HEK293 (cell line): Measurements from ENCODE around the gene OR6C3.

Source experiments
- CTCF ChIA-PET: fragments of 350-600 bp; formaldehyde crosslinking; extraction: SDS; loops from one replicate; lab custom pipeline; 2021; ENCODE audit warnings: antibody characterized with exemption; lab: Yijun Ruan, JAX
- POLR2A ChIA-PET: fragments of 300-600 bp; formaldehyde crosslinking; extraction: SDS; loops from one replicate; lab custom pipeline; 2020; ENCODE audit warnings: antibody characterized with exemption, inconsistent platforms; lab: Yijun Ruan, JAX
- H3K27ac ChIP-seq: fragments of 200-500 bp; sonication (Bioruptor generic); 2 replicates; pipeline ENCODE4 v1.5.1; 2014; ENCODE audit warnings: low read depth, low read length, control low read depth, inconsistent platforms; ENCODE audit errors: extremely low read depth
- H3K36me3 ChIP-seq, 2 experiments: fragments of 200-500 bp in 1 of 2; sonication (Bioruptor generic) in 1 of 2; 1 replicate in 1 of 2; 2 replicates in 1 of 2; pipeline ENCODE4 v1.5.1; 2014 to 2017; ENCODE audit warnings: inconsistent platforms in 2 of 2, low read length in 2 of 2; ENCODE audit not compliant: control insufficient read depth in 2 of 2, insufficient read depth in 1 of 2
- H3K4me1 ChIP-seq: fragments of 200-500 bp; sonication (Bioruptor generic); 2 replicates; pipeline ENCODE4 v1.5.1; 2014; ENCODE audit warnings: mild to moderate bottlenecking, low read length, inconsistent platforms; ENCODE audit not compliant: control insufficient read depth, insufficient read depth
- H3K4me3 ChIP-seq: 2 replicates; pipeline ENCODE4 v1.5.1; 2011; ENCODE audit warnings: low read depth, mild to moderate bottlenecking, control low read depth, low read length, moderate library complexity
- H3K9me3 ChIP-seq: fragments of 200-500 bp; sonication (Bioruptor generic); 2 replicates; pipeline ENCODE4 v1.5.1; 2014; ENCODE audit warnings: low read depth, low read length, inconsistent platforms; ENCODE audit not compliant: control insufficient read depth, insufficient read depth
- GLIS1 ChIP-seq: fragments of 450-650 bp; formaldehyde crosslinking; IDR thresholded peaks from 2 replicates; pipeline ENCODE4 v1.5.1; 2016; ENCODE audit warnings: missing biosample characterization, missing genetic modification characterization
- HOXA7 ChIP-seq: sonication (generic); formaldehyde crosslinking; IDR thresholded peaks from 2 replicates; pipeline ENCODE4 v1.8.1; 2022; ENCODE audit warnings: missing genetic modification reagents, borderline replicate concordance
- OVOL3 ChIP-seq: fragments of 450-650 bp; formaldehyde crosslinking; IDR thresholded peaks from 2 replicates; pipeline ENCODE4 v1.5.1; 2016; ENCODE audit warnings: missing biosample characterization, missing genetic modification characterization
- ZBTB17 ChIP-seq: fragments of 450-650 bp; formaldehyde crosslinking; IDR thresholded peaks from 2 replicates; pipeline ENCODE4 v1.5.1; 2016; ENCODE audit warnings: missing biosample characterization, missing genetic modification characterization
- ZBTB8A ChIP-seq: fragments of 450-650 bp; formaldehyde crosslinking; IDR thresholded peaks from 2 replicates; pipeline ENCODE4 v1.5.1; 2016; ENCODE audit warnings: missing biosample characterization, missing genetic modification characterization
- ZNF23 ChIP-seq: fragments of 450-650 bp; formaldehyde crosslinking; IDR thresholded peaks from 2 replicates; pipeline ENCODE4 v1.5.1; 2016; ENCODE audit warnings: missing biosample characterization, missing genetic modification characterization, borderline replicate concordance
- ZNF266 ChIP-seq: fragments of 450-650 bp; formaldehyde crosslinking; IDR thresholded peaks from 2 replicates; pipeline ENCODE4 v1.5.1; 2016; ENCODE audit warnings: missing biosample characterization, missing genetic modification characterization, low read depth
- ZNF274 ChIP-seq, 2 experiments: fragments of 200-500 bp in 1 of 2; fragments of 450-650 bp in 1 of 2; sonication (Bioruptor generic) in 1 of 2; formaldehyde crosslinking in 1 of 2; IDR thresholded peaks; 2 replicates each; pipeline versions ENCODE4 v1.5.1 to v1.6.1; 2014 to 2016; ENCODE audit warnings: borderline replicate concordance in 1 of 2, inconsistent platforms in 1 of 2, low read length in 1 of 2, missing biosample characterization in 1 of 2, missing genetic modification characterization in 1 of 2
- ZNF292 ChIP-seq: fragments of 450-650 bp; formaldehyde crosslinking; IDR thresholded peaks from 2 replicates; pipeline ENCODE4 v1.5.1; 2016; ENCODE audit warnings: low read depth, missing biosample characterization, missing genetic modification characterization, borderline replicate concordance
- ZNF366 ChIP-seq: fragments of 450-650 bp; formaldehyde crosslinking; conservative IDR thresholded peaks from 2 replicates; pipeline ENCODE4 v1.5.1; 2016; ENCODE audit warnings: missing biosample characterization, missing genetic modification characterization
- ZNF423 ChIP-seq: fragments of 450-650 bp; formaldehyde crosslinking; IDR thresholded peaks from 2 replicates; pipeline ENCODE4 v1.5.1; 2016; ENCODE audit warnings: missing biosample characterization, missing genetic modification characterization
- ZNF529 ChIP-seq: fragments of 450-650 bp; formaldehyde crosslinking; IDR thresholded peaks from 2 replicates; pipeline ENCODE4 v1.5.1; 2017; ENCODE audit warnings: missing genetic modification characterization, missing biosample characterization; ENCODE audit not compliant: insufficient replicate concordance
- ZNF660 ChIP-seq: fragments of 450-650 bp; IDR thresholded peaks from 2 replicates; pipeline ENCODE4 v1.5.1; 2018; ENCODE audit warnings: missing biosample characterization, mild to moderate bottlenecking, missing genetic modification characterization
- ZNF830 ChIP-seq: fragments of 450-650 bp; IDR thresholded peaks from 2 replicates; pipeline ENCODE4 v1.5.0; 2018; ENCODE audit warnings: missing biosample characterization, missing genetic modification characterization, low read depth, mild to moderate bottlenecking, moderate library complexity
- TF ChIP-seq, protein P1 (sequence below): fragments of 450-650 bp; formaldehyde crosslinking; IDR thresholded peaks from 2 replicates; pipeline ENCODE4 v1.5.1; 2016; ENCODE audit warnings: missing biosample characterization, missing genetic modification characterization, borderline replicate concordance
- TF ChIP-seq, protein P2 (sequence below): IDR thresholded peaks from 2 replicates; pipeline ENCODE4 v1.6.1; 2011; ENCODE audit warnings: mild to moderate bottlenecking, low read depth, low read length, borderline replicate concordance
- TF ChIP-seq, protein P3 (sequence below): fragments of 450-650 bp; formaldehyde crosslinking; IDR thresholded peaks from 2 replicates; pipeline ENCODE4 v1.5.1; 2016; ENCODE audit warnings: missing biosample characterization, missing genetic modification characterization, borderline replicate concordance
- TF ChIP-seq, protein P4 (sequence below): fragments of 450-650 bp; formaldehyde crosslinking; IDR thresholded peaks from 2 replicates; pipeline ENCODE4 v1.5.1; 2016; ENCODE audit warnings: missing biosample characterization, missing genetic modification characterization
- TF ChIP-seq, protein P5 (sequence below): fragments of 450-650 bp; formaldehyde crosslinking; IDR thresholded peaks from 2 replicates; pipeline ENCODE4 v1.5.1; 2016; ENCODE audit warnings: missing biosample characterization, missing genetic modification characterization

Gene OR6C3

DNA sequence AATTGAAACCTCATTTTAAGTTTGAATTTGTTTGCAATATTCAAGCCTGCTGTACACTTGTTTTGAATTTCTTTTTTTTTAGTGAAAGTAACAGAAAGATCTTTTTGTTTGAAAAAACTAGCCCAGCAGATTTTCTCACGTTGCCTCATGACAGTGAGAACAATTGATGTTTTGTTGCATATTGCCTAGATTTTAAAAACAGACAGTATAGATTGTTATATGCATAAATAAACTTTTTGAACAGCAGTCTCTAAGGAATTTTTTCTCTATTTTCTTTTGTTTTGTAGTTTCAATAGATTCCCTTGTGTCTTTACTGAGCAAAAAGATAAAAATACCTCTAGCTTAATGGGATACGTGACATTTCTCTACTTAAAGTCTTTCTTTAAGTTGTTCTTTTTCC is 49.6 kb upstream of the OR6C3 start (continued):
- TF ChIP-seq ZNF274 (IDR thresholded peaks at IDR 0.05; ENCODE audit: low read length) (no peak), ZNF274 (tag by site-specific recombination; IDR thresholded peaks at IDR 0.05; ENCODE audit: borderline replicate concordance) (no peak), ZBTB17 (no peak)
- TF ChIP-seq, all 188 proteins: peak for 0

DNA sequence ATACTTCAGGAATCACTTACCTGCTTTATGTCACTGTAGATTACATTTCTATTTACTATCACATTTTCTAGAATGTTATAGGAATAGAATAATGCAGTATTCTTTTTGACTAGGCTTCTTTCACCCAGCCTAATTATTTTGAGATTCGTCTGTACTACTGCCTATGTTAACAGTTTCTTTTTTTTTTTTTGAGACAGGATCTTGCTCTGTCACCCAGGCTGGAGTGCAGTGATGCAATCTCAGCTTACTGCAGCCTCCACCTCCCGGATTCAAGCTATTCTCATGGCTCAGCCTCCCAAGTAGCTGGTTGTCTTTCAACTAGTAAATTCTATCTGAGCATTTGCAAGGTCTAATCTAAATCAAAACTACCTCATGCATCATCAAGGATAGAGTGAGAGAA is 40.5 kb upstream of the OR6C3 start:
- POLR2A ChIA-PET, result no interaction called here
- CTCF ChIA-PET, result interaction anchor here (0.7 to 1.0 kb wide), 3 partner anchors 17 to 383 kb away, joined by 3 to 5 read pairs (median 3); no protein-coding TSS in a partner anchor
- TF ChIP-seq OVOL3 (tag by site-specific recombination) (no peak), ZNF23 (no peak), ZNF529 (no peak), ZNF292 (tag by site-specific recombination) (no peak), ZNF830 (tag by site-specific recombination) (no peak), ZNF423 (tag by site-specific recombination) (no peak), GLIS1 (tag by site-specific recombination) (no peak), ZNF366 (tag by site-specific recombination) (no peak), ZBTB8A (tag by site-specific recombination) (no peak), ZNF266 (tag by site-specific recombination) (no peak), ZNF660 (tag by site-specific recombination) (no peak), HOXA7 (CRISPR knock-in tag) (no peak)
- TF ChIP-seq, protein P1, sequence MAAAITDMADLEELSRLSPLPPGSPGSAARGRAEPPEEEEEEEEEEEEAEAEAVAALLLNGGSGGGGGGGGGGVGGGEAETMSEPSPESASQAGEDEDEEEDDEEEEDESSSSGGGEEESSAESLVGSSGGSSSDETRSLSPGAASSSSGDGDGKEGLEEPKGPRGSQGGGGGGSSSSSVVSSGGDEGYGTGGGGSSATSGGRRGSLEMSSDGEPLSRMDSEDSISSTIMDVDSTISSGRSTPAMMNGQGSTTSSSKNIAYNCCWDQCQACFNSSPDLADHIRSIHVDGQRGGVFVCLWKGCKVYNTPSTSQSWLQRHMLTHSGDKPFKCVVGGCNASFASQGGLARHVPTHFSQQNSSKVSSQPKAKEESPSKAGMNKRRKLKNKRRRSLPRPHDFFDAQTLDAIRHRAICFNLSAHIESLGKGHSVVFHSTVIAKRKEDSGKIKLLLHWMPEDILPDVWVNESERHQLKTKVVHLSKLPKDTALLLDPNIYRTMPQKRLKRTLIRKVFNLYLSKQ (tag by site-specific recombination), result no peak
- TF ChIP-seq, protein P2, sequence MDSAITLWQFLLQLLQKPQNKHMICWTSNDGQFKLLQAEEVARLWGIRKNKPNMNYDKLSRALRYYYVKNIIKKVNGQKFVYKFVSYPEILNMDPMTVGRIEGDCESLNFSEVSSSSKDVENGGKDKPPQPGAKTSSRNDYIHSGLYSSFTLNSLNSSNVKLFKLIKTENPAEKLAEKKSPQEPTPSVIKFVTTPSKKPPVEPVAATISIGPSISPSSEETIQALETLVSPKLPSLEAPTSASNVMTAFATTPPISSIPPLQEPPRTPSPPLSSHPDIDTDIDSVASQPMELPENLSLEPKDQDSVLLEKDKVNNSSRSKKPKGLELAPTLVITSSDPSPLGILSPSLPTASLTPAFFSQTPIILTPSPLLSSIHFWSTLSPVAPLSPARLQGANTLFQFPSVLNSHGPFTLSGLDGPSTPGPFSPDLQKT, result no peak
- TF ChIP-seq, protein P3, sequence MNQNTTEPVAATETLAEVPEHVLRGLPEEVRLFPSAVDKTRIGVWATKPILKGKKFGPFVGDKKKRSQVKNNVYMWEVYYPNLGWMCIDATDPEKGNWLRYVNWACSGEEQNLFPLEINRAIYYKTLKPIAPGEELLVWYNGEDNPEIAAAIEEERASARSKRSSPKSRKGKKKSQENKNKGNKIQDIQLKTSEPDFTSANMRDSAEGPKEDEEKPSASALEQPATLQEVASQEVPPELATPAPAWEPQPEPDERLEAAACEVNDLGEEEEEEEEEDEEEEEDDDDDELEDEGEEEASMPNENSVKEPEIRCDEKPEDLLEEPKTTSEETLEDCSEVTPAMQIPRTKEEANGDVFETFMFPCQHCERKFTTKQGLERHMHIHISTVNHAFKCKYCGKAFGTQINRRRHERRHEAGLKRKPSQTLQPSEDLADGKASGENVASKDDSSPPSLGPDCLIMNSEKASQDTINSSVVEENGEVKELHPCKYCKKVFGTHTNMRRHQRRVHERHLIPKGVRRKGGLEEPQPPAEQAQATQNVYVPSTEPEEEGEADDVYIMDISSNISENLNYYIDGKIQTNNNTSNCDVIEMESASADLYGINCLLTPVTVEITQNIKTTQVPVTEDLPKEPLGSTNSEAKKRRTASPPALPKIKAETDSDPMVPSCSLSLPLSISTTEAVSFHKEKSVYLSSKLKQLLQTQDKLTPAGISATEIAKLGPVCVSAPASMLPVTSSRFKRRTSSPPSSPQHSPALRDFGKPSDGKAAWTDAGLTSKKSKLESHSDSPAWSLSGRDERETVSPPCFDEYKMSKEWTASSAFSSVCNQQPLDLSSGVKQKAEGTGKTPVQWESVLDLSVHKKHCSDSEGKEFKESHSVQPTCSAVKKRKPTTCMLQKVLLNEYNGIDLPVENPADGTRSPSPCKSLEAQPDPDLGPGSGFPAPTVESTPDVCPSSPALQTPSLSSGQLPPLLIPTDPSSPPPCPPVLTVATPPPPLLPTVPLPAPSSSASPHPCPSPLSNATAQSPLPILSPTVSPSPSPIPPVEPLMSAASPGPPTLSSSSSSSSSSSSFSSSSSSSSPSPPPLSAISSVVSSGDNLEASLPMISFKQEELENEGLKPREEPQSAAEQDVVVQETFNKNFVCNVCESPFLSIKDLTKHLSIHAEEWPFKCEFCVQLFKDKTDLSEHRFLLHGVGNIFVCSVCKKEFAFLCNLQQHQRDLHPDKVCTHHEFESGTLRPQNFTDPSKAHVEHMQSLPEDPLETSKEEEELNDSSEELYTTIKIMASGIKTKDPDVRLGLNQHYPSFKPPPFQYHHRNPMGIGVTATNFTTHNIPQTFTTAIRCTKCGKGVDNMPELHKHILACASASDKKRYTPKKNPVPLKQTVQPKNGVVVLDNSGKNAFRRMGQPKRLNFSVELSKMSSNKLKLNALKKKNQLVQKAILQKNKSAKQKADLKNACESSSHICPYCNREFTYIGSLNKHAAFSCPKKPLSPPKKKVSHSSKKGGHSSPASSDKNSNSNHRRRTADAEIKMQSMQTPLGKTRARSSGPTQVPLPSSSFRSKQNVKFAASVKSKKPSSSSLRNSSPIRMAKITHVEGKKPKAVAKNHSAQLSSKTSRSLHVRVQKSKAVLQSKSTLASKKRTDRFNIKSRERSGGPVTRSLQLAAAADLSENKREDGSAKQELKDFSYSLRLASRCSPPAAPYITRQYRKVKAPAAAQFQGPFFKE (tag by site-specific recombination), result no peak
- TF ChIP-seq, protein P4, sequence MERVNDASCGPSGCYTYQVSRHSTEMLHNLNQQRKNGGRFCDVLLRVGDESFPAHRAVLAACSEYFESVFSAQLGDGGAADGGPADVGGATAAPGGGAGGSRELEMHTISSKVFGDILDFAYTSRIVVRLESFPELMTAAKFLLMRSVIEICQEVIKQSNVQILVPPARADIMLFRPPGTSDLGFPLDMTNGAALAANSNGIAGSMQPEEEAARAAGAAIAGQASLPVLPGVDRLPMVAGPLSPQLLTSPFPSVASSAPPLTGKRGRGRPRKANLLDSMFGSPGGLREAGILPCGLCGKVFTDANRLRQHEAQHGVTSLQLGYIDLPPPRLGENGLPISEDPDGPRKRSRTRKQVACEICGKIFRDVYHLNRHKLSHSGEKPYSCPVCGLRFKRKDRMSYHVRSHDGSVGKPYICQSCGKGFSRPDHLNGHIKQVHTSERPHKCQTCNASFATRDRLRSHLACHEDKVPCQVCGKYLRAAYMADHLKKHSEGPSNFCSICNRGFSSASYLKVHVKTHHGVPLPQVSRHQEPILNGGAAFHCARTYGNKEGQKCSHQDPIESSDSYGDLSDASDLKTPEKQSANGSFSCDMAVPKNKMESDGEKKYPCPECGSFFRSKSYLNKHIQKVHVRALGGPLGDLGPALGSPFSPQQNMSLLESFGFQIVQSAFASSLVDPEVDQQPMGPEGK (tag by site-specific recombination), result no peak
- TF ChIP-seq, protein P5, sequence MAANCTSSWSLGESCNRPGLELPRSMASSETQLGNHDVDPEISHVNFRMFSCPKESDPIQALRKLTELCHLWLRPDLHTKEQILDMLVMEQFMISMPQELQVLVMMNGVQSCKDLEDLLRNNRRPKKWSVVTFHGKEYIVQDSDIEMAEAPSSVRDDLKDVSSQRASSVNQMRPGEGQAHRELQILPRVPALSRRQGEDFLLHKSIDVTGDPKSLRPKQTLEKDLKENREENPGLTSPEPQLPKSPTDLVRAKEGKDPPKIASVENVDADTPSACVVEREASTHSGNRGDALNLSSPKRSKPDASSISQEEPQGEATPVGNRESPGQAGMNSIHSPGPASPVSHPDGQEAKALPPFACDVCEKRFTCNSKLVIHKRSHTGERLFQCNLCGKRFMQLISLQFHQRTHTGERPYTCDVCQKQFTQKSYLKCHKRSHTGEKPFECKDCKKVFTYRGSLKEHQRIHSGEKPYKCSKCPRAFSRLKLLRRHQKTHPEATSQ (tag by site-specific recombination), result no peak
- TF ChIP-seq, all 188 proteins: peak for 0
- Histone ChIP-seq H3K4me1 (no peaks in the 10 kb centered on the region), H3K4me3 (no peak overlapping the region), H3K27ac (no peak overlapping the region), H3K36me3 (no peaks in the 10 kb centered on the region), H3K9me3 (no peaks in the 10 kb centered on the region)
